ENCODE measurements around the gene SHC4.

Gene SHC4

GRCh38 chr15:48967336-48967735 is 3.6 kb upstream of the SHC4 start:
- DNase-seq = no peak

- no peak for DNase-seq
These were observed 3.0 kb upstream of the SHC4 start for GRCh38 chr15:48966595-48967301.

GRCh38 chr15:48965972-48966371 is 2.3 kb upstream of the SHC4 start:
- no peak for DNase-seq

DNA sequence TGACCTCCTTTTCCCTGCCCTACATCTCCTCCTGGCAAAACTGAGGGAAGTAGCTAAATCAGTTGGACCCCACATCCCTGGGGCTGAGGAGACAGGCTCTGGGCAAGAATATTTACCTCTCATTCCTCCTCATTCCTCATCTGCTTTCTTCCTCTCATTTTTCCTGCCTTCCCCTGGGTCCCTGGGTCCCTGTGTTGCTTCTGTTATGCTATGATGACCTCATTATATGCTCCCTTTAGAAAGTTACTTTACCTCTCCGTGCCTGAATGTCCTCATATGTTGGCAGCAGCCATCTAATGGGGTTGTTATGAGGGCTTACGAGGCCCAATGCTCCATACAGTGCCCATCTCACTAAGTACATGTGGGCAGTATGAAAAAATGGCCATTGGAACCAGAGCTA is 1.2 kb upstream of the SHC4 start:
- DNase-seq = no peak

DNA sequence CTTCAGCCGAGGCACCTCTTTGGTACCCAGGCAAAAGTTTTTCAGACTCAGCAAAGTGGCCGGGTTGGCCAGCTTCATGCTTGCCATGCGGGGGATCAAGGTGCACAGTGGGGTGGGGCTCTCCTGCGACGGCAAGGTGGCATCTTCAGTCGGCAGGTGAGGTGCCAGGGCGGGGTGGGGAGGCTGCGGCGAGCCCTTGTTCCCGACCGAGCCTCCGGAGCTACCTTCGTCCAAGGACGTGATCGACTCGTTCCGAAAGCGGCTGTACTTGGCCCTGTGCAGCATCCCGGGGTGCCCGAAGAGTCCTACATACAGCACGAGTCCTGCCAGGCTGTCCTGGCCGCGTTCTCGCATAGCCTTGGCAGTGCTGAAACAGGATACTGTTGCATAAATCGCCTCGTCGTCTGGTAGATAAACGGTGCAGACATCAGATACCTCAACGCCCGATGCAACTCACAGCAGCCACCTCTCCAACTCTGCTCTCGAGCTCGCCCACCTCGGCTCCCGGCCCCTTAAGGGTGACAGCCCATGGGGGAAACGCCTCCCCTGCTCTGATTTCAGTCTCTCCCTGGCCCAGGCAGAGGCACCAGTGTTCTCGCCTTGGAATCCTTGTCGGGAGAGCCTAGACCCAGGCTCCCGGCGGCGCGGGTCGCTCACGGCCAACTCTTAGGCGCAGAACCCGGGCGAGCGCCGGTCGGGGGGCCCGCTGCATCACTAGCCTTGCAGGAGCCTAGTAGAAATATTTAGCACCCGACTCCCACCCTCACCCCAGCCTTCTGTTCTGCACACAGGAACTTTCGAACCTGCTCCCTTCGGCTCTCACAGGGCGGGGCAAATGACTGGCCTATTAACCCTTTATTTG is 826 bp downstream of the SHC4 start:
- DNase-seq = no peak

GRCh38 chr15:48955967-48956366 is 7.8 kb downstream of the SHC4 start:
- no peak for DNase-seq

GRCh38 chr15:48955370-48955769 is 8.3 kb downstream of the SHC4 start:
- no peak for DNase-seq

DNA sequence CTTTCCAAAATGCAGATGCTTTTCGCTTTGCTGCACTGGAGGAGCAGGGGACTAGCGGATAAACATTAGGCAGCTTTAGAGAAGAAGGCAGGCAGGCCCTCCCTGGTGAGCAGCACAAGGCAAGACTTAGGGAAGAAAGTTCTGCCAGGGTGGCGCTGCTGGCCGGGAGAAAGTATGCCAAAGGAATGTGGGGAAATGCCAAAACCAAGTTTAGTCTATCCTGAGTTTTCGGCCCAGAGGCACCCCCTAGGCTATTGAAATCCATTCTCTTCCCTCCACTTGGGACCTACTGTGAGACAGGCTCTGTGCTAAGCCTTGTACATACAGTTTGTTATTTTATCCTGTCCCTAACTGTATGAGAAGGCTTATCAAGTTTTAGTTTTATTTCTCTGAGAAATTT is 9.2 kb downstream of the SHC4 start:
- DNase-seq = no peak

DNA sequence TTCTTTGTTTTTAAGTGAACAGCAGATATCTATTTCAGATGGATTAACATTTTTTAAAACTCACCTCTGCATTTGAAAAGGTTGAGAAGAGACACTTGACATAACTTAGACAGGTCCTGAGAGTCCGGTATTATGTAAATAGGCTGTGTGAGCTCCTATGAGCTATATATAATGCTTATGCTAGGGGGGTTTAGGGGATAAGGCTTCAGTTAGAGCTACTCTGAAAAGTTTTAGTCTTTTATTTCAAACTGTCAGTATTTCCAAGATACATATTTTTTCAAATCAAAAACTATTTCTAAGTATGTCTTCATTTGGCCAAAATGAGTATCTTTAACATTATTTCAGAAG is 16.9 kb downstream of the SHC4 start:
- DNase-seq = no peak

DNA sequence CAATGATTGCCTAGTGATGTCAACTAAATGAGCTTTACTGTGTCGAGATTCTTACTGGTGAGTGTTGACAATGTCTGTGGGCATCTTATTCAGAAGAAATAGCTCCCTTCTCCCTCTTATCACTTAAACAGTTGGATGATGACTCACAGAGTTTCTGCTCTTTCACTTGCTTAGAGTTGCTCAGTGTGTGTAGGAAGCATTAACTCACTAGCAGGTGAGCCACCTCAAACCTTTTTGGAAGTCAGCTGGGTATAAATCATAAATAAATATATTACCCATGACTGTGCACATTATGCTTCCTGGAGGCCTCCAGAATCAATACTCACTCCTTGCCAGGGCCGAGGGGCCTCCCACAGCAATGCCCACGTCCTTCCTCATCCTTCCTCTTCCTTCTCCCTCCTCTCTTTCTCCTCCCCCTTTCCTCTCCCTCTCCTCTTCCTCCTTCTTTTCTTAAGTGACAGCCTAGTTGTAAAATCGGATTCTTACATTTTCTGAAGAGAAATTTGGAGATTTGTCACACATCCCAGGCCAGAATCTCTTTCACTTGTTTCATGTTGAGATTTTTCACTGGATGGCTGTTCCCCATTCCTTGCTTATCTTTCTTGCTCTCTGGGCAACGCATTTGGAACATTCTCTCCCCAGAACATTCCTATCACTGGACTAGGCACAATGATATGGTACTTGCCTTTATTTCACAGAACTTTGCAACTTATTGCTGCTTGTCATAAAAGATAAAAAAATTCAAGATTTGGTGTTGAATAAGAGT is 17.5 kb downstream of the SHC4 start:
- DNase-seq = peak; percentile 19

GRCh38 chr15:48945386-48945785 is 18.3 kb downstream of the SHC4 start:
- DNase-seq = no peak

DNA sequence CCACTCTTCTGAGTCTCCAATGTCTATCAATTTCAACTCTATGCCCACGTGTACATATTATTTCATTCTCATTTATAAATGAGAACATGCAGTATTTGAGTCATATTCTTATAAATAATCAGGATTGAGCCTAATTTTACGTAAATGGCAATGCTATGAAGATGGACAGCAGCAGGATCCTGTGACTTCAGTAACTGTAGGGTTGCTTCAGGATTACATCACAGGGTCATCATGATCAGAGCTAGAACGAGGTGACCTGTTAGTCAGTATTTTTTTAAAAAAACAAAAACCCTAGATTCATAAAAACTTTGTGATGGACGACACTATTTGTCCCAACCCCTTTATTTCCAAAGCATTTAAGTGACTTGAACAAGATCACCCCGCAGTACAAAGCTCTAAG is 21.8 kb downstream of the SHC4 start:
- DNase-seq = no peak

DNA sequence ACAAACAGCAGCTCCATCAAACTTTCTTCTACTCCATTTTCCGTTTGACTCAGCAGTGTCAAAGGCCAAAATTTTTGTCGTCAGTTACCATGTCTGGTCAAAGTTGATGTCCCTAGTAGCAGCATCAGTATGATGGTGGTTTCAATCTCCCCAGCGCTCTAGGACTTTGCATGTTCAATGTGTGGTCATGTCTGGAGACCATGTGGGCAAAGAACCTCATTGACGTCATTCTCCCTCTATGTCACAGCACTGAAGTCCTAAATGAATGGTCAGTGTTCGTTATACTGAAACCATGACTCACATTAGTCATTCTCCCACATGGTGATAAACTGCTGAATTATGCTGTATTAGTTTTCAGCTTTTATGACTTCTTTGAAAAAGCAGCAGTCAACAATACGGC is 23.2 kb downstream of the SHC4 start:
- DNase-seq = no peak

GRCh38 chr15:48939648-48940047 is 24.1 kb downstream of the SHC4 start:
- no peak for DNase-seq

GRCh38 chr15:48937886-48938285 is 25.8 kb downstream of the SHC4 start:
- DNase-seq = no peak

DNA sequence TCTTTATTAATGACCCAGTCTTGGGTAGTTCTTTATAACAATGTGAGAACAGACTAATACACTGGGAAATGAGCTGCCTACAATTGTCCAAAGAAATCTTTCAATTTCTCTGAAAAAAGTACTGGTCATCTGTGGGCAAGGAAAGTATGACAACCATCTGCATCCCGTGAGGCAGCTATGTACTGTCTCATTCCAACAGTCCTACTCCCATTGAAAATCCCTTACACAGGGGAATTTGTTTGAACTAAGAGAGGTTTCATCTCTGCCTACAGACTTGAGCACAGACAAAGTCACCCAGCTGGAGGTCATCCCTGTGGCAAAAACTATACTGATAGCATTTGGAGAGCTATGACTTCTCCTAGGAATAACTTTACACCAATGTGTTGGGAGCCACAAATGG is 27.1 kb downstream of the SHC4 start:
- no peak for DNase-seq

- DNase-seq = no peak
These were observed 28.5 kb downstream of the SHC4 start for GRCh38 chr15:48935236-48935635.

DNA sequence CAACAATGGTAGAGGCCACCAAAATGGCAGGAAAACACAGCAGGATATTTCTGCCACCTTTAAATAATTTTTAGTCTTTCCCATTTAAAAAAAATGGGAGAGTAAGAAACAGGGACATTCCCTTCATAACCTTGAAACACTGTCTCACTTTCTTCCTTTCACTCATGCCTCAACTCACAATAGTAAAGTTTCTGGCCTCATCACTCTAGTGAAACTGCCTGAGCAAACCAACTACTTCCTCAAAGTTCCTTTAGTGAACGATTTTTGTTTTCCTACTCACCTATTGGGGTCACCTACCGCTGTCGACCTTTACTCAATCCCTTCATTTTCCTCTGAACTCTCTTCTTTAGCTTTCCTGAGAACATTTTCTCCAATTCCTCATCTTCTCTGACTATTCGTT is 33.0 kb downstream of the SHC4 start:
- DNase-seq = no peak

- no peak for DNase-seq
These were observed 34.1 kb downstream of the SHC4 start for GRCh38 chr15:48929661-48930060.

GRCh38 chr15:48928877-48929538 is 34.7 kb downstream of the SHC4 start:
- DNase-seq = no peak

GRCh38 chr15:48925714-48926223 is 38.0 kb downstream of the SHC4 start:
- DNase-seq = peak; percentile 50

- peak; percentile 38 for DNase-seq
These were observed 39.0 kb downstream of the SHC4 start for GRCh38 chr15:48924528-48925393.
